Activated T-helper 9 cell treated with anti-CD3 and anti-CD28 coated beads, Interleukin-2, amount 50 U/mL, for 16 hours (primary cell): ENCODE measurements around the gene SDK1.

ENCODE experiments used
- DNase-seq: peaks from one replicate; pipeline ENCODE4 v3.0.0-alpha.2; 2020; ENCODE audit warnings: low read depth

Gene SDK1

DNA sequence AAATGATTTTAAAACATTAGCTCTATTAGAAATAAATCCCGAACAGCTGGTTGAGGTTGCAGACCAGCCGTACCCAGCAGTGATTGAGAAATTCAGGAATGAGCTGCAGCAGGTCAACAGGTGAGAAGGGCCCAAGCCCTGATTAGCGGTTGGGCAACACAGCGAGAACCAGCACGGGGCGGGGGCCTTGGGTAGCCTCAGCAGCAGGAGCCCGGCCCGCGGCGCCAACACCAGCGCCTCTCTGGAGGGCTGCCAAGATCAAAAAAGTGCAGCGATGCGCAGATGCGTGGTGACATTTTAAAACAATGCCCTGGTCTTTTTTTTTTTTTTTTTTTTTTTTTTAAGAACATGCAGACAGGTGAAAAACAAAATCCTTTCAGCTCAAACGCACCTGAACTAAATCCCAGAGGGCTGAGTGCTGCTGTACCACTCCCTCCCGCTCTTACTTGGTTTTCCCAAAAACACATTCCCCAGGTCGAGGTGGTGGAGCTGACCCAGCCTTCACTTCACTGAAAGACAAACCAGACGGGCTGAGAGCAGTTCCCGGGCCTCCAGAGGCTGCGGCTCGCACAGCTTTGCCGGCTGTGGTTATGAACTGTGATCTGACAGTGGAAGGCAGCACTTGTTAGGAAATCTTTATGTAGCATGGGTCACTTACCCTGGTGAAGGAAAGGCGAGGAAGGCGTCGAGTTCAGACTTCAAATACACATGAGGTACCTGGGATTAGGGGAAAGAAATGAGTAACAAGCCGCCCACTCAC lies 579.4 kb downstream of the SDK1 start:
- no peak for DNase-seq

DNA sequence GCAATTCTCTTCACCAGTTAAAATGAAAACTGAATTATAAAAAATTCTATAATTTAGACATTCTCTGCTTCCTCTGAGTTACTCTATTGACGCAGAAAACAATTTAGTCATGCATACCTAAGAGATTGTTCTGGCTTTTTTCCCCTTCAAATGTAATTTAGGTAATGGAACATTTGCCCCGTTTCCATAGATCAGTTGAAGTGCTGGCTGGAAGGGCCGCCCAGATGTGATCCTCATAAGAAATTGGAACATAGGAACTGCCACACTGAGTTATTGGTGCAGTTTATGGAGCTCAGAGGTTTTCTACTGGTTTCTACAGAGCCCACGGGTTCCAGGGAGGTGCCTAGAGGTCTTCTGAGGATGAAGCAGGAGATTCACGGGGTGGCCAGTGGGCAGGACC lies 581.7 kb downstream of the SDK1 start:
- no peak for DNase-seq

DNA sequence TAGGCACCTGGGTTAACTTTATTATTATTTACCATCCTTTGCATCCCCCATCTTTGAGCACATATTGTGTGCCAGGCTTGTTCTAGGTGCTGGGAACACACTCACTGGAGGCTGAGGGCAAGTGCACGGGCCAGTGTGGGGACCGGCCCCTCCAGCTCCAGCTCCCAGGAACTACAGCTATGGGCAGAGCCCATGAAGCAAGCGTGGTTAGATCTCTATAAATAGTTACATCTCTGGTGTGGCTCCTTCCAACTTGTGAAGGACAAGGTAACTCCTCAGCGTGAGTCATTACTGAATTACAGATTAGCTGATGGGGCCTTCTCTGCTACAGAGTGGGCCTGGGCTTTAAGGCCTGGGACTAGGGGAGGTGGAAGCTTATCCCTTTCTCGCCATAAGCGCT lies 583.5 kb downstream of the SDK1 start:
- no peak for DNase-seq

DNA sequence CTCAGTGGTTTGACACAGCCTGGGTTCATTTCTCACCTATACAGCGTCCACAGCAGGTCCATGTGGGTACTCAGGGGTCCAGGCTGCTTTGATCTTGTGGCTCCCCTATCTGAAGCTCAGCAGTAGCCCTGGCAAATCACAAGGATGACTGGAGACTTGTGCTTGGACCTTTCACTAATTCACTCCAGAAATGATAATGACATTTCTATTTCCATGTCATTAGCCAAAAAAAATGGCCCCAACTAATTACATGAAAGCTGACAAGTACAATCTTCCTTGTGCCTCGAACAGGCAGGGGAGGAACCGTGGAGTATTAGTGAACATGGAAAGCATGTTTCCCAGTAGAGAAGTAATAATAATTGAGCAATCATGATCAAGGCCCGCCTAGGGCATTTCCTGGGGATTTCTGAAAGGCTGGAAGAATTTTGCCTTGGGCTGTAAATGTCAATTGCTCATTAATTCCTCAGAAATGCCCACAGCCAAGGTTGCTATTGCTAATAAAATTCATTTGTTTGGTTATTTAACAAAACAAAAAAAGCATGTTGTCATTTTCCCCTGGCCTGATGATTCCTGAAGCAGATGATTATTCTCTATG lies 586.1 kb downstream of the SDK1 start:
- DNase-seq = no peak

DNA sequence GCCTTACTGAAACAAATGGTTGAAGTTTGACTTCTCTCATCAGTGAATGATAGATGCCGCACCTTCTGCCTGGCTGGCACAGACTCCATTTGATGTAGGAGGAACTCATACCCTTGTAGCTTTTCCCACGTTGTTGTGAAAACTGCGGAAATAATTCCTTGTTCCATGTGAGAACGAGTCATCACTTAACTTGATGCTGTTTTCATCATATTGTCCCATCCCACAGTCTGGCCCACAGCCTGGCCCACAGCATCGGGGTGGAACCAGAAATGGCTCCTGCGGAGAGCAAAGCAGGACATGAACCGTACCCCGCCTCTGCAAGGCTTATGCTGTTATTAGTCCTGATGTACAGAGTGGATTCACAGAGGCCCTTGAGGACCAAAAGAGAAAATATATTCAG lies 587.0 kb downstream of the SDK1 start:
- DNase-seq = no peak

DNA sequence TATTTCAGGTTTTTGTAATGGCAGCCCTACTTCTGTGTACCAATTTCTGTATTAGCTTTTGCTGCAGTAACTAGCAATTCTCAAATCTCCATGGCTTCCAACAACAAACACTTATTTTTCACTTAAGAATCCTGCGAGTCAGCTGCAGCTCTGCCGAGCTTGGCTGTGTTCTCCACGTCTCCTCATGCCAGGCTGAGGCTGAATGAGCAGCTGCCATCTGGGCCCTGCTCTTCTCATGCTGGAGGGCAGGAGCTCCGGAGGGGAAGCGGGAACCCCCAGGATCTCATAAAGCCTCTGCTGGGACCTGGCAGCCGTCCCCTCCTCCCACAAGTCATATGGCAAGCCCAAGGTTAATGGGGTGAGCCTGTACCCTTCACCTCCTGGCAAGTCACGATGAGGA lies 591.1 kb downstream of the SDK1 start:
- no peak for DNase-seq

DNA sequence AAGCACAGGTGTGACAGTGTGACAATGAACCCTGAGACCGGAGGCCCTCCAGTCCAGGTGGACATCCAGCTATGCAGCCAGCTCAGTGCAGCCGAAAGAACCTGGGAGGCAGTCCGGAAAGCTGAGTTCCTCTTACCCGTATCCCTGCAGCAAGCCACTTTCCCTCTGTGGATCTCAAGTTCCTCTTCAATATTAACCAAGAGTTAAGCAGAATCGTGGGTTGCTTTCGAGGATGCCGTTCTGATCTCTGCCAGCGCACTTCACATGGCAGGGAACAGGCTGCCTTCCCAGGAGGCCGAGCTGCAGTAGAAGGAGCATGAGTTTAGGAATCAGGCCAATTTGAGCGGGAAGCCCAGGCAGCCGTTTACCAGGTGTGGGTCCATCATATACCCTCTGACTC lies 591.6 kb downstream of the SDK1 start:
- no peak for DNase-seq

DNA sequence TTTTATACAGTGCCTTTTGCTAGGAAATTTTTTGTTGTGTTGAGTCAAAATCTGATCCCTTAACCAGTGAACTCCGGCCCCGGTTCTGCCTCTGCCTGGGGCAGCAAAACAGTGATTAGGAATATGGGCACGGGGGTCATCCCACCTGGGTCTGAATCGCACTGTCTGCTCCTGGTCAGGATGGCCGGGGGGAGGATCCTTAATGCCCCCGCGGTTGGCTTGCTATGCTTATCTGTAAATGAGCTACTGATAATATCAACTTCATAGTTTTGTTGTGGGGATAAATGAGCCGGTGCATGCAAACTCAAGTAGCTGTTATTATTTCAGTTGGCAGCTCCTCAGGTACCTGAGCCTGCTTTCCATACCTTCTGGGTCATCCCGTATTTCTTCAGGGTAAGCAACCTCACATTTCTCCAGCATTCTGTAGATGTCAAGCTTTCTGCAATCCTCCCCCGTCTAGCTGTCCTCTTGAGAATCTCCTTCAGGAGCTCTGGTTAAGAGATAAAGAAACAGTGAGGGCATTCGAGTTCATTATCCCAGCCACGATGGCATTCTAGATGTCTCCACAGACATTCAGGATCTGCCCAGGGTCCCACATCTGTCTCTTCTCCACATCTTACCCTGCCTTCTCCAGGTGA lies 592.2 kb downstream of the SDK1 start:
- DNase-seq = no peak

DNA sequence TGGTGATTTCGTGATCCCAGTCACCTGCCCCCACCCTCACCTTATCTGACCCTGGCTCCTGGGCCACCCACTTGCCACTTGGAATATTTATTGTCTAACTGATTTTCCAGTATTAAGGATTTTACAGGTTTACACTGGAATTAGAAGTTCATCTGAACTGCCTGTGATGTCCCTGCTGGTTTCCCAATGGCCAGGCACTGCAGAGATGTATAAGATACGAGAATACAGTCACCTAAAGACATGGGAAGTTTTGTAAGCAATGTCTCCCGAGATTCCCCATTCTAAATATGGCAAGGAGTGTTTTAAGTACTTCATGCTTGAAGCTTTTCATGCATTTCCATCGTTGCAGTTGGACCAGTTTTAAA lies 592.7 kb downstream of the SDK1 start:
- DNase-seq = no peak

DNA sequence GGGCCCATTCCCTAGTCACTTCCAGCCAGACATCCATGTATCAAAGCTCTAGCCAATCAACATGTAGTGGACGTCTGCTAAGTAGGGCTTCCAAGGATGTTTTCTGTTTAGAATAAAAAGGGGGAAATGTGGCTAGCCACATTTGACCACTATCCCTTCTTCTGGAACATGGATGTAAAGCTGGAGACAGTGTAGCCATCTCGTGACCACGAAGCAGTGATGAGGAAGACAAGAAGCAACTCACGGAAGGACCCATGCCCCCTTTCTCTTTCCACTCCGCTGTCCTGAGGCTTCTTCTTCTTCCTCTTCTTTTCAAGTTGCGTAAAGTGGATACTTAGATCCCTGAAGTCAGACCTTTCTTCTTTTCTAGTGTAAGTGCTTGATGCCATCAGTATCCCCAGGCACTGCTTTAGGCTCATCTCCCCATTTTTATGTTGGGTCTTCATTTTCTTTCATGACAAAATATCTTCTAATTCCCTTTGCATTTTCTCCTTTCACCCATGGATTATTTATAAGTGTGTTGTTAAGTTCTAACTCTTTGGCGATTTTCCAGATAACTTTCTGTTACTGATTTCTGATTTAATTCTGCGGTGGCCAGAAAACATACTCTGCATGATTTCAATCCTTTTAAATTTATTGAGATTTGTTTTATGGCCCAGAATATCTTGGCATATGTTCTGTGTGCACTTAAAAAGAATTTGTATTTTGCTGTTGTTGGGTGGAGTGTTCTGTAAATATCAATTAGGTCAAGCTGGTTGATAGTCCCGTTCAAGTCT lies 594.5 kb downstream of the SDK1 start:
- DNase-seq = no peak

DNA sequence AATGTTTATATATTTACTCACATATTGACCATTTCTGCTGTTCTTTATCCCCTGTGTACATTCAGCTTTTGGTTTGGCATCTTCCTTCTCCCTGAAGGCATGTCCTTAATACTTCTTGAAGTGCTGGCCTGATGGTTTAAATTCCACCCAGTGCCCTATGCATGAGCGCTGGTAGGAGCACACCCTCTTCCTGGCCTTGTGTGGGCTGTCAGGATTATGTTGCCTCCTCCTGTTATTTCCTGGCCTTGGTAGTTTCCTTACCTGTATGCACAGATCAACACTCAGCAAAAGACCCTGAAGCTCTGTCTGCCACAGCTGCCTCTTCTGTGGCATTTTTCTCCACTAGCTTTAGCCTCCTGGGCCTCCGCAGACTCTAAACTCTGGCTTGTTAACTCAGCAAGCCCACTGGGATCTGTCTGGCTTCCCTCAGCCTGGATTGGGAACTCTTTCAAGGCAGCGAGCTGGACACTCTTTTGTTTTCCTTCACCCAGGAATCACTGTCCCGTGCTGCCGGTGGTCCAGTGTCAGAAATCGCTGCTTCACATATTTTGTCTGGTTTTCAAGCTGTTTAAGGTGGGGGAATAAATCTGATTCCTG lies 595.2 kb downstream of the SDK1 start:
- no peak for DNase-seq

DNA sequence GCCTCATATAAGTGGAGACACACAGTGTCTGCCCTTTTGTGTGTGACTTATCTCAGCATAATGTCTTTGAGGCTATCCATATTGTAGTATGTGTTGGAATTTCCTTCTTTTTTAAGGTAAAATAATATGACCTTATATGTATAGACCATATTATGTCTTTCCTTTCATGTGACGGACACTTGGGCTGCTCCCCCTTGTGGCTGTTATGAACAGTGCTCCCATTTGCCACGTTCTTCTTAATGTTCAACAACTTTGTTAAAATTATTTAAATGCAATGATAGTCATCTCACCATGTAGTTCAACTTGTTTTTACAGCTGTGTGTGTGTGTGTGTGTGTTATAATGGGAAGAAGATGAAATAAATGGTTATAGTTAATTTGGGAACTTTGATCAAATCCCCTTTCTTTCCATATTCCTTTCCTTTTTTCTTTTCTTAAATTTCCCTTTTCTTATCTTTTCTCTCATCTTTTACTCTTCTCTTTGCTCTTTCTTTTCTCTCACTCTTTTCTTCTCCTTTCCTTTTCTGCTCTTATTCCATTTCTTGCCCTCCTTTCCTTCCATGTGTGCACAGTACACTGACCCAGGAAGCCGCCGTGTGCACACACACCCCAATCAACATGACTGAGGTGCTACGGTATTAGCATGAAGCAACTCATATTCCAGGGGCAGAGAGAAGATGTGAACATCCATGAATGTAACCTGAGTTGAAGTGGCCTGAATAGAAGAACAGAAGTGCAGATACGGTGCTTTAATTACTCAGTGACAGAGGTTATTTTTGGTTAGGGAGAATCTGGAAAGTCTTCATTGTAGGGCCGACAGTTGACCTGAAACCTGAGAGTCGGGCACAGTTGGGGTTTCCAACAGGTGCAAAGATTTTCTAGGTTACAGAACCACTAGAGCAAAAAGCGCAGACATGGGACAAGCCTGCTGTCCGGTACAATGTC lies 596.6 kb downstream of the SDK1 start:
- DNase-seq = peak; percentile 23

DNA sequence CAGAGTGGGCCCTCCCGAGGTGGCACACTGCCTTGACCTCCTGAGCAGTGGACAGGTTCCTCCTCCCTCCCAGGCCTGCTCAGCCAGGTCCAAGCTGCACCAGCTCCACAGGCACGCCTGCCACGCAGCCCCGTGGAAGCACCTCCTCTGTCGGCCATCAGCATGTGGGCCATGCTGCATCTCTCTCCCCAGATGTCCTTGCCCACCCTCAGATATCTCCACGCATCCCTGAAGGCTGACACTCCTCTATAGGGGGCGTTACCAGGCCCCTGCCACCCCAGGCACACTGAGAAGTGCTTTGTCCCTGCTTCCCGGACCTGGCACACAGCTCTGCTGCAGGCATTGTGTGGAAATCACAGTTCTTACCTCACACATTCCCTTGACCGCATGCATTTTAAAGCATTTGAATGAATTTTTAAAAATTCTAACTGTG lies 598.5 kb downstream of the SDK1 start:
- no peak for DNase-seq

DNA sequence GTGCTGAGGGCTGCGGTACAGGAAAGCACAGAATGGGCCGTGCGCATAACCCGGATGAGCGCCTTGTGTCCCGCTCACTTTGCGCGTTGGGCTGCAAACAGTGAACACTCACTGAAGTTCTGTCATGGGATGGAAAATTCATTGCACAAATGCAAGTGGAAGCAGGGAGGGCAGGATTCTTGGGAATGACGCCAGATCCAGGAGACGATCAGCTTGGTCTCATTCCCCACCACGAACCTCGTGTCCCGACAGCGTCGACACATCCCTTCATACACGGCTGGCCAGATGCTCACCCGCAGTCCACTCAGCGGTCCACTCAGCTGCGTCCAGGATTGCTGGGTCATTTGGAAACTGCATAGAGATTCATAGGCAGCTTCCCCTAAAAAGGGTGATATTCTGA lies 607.1 kb downstream of the SDK1 start:
- DNase-seq = no peak

DNA sequence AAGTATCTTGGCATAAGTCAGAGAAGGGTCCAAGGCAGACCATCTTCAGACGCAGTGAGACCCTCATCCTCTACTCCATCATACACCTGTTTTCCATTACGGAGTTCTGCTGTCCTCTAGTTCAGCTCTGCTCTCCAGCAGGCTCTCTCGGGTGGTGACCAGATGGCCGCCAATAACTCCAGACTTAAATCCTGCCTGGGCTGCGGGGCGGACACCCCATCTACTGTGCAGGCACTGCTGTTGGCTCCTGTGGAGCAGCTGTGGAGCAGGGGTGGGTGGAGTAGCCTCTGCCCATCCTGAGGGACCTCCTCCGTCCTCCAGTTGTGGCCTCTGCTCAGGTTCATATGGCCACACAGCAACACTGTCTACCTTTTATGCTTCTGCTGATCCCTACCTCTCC lies 608.1 kb downstream of the SDK1 start:
- no peak for DNase-seq

DNA sequence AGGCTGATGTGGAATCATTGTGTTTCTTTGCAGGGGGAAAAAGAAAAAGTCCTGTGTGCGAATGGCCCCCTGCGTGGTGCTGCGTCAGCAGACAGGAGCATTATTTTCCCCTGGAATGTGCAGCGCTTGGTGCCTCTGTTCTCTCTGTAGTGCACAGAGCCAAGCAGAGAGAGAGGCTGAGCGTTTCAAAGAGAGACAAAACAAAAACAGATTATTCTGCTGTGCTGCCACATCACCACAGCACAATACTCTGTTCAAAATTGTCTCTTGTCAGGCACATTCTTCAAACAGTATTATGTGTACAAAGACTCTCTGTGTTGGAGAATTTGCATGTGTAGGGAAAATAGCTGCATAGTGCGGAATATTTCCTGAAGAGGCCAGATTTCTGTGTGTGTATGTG lies 609.0 kb downstream of the SDK1 start:
- no peak for DNase-seq

DNA sequence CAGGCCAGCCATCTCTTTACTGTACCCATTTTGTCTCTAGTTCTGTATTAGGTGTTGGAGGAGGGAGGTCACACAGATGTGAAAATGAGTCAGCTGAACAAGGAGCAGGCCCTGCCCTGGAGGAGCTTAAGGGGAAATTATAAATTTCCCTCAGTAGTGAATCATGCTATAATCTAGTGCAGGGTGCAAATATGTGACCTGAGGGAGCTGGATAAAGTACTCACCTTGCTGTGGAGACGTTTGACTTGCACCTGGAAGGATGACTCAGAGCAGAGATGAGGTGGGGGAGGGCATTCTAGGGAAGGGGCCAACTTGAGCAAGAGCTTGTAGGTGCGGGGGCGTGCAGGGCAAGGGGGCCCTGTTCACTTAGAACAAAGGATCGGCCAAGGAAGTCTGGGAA lies 610.6 kb downstream of the SDK1 start:
- DNase-seq = no peak

DNA sequence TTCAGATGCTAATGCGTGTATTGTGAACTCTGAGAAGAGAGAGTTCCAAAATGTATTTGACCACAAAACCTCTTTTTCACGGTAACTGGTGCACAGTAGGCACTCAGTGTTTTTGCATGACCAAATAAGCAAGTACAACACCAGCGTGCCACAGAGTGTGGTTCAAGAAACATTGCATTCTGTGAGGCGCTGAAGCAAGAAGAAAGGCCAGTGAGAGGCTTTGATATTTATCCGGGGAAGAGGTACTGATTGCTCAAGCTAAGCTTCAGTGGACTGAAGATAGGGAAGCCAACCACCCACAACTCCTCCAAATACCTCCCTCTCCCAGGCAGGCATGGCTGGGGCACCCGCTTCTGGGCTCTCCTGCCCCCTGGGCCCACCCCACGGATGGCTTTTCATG lies 611.2 kb downstream of the SDK1 start:
- no peak for DNase-seq

DNA sequence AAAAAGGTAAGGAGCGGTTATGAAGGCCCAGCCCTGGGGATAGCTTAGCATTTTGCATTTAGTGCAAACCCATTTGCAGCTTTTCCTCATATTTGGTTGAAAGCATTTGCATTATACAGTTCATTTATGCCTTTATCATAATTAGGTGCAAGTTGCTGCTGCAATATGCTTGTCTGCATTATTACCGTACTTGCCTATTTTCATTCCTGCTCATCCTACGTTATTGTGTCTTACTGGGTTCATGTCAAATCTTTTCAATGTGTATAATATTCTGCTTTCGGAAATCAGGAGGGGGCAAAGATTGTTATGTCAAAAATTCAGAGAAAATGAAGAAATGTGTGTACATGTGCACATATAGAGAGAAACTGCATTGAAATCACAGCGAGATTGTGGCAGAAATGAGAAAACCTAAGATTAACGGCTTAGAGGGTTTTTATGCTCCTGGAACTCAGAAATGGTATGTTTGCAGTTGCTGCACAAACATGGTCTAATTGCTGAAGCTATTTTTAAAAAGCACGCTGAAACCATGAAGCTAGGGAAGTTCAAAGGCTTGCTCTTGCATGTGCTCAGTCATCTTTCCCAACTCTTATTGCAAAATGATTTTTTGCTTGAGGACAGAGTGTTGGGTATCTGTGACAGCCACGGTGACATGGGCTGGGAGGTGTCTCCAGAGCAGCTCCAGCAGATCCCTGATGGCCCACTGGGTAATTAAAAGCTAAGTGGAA lies 613.2 kb downstream of the SDK1 start:
- DNase-seq = no peak

DNA sequence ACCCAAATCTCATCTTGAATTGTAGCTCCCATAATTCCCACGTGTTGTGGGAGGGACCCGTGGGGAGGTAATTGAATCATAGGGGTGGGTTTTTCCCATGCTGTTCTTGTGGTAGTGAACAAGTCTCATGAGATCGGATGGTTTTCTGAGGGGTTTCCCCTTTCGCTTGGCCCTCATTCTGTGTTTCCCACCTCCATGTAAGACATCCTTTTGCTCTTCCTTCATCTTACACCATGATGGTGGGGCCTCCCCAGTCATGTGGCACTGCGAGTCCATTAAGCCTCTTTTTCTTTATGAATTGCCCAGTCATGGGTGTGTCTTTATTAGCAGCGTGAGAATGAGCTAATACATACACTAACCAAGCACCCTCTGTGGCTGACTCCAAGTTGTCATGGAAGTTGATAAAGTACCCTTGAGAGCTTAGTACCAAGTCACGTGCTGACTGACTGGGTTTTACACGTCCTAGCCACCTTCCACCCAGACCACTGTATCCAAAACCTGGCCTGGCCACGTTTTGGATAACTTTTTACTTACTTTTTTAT lies 614.4 kb downstream of the SDK1 start:
- no peak for DNase-seq
